ENCODE measurements around the gene CLK3. TPM values are rescaled to one million over a fixed set of nuclear protein-coding genes. Genes with fewer than 3 reads are reported as not detected.
A peak's percentile ranks its signal among the peaks of the same experiment; 100 is the strongest.
"Not testable (repeated sequence)": the region's sequence is repeated elsewhere in the genome, so short reads cannot be mapped to it uniquely, and the experiment has no call there.

Gene CLK3
- total RNA-seq, 1 donor from 2014 or later: 41.0 TPM

GRCh38 chr15:74621936-74622335 lies 6.3 kb downstream of the CLK3 start:
- no peak for ATAC-seq

DNA sequence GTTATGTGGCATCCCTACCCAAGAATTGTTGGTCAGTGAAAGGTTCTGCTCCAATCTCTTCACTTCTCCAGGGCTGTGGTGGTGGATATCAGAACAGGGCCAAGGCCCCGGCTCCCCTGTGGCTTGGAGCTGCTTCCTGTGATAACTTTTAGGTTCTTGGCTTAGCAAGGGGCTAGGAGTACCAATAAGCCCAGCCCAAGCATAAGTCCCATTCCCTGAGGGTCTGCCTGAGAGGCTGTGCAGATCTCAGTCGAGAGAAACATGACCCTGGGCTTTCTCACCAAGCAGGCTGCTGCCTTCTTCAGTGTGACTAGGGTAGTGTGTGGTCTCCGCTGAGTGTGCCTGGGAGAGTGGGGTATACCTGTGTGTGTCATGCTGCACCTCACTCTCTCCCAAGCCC lies 7.1 kb downstream of the CLK3 start:
- no peak for ATAC-seq

DNA sequence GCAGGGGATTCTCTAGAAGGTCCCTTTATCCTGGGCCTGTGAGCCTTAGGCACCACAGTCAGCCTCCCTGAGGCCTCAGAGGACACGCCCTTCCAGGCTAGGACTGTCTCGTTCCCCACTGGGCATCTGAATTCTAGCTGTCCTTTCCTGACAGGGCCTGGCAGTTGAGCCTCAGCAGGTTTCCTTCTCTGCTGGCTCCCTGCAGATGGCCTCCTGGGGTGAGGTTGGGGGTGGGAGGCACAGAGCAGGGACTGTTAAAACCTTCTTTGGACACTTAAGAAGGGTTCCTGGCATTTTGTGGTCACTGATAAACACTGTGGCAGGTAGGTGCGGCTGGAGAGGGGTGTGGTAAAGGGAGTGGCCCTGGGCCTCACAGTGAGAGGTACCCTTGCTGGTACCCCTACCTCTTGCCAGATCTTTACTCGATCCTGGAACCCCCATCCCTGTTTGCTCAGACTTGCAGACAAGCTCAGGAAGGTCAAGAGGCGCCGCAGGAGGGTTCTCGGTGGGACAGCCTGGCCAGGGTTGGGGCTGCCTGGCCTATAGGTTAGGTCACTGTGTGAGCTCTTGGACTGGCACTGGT lies 8.5 kb downstream of the CLK3 start:
- ATAC-seq: no peak

DNA sequence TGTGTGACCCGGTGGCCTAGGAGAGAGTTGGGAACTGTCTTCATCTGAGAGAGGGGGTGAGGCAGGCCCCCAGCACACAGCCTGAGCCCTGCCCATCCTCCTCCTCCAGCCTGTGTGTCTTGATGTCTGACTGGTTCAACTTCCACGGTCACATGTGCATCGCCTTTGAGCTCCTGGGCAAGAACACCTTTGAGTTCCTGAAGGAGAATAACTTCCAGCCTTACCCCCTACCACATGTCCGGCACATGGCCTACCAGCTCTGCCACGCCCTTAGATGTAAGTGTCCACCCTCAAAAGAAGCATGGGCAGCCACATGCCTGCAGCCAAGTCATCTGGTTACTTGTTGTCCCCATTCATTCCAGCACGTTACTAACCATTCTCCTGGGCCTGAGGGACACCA lies 10.1 kb downstream of the CLK3 start:
- no peak for ATAC-seq

DNA sequence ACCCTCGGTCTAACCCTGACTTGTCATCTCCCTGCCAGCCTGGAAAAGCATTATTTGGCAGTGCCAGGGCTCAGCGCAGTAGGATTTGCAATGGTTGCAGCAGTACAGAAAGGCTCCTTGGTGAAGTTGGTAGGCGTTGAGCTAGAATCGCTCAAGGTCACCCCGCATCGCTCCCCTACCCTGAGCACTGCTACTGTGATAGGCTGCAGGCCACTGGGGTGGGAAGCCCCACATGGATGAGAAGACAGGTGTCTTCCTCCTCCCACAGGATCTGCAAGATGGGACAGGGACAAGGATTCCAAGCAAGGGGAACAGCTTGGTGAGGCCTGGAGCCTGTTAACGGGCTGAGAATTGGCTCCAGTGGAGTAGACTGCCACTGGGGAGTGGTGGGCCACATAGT lies 10.7 kb downstream of the CLK3 start:
- no peak for ATAC-seq

- ATAC-seq: no peak
These were observed 11.4 kb downstream of the CLK3 start for GRCh38 chr15:74626752-74627692.

DNA sequence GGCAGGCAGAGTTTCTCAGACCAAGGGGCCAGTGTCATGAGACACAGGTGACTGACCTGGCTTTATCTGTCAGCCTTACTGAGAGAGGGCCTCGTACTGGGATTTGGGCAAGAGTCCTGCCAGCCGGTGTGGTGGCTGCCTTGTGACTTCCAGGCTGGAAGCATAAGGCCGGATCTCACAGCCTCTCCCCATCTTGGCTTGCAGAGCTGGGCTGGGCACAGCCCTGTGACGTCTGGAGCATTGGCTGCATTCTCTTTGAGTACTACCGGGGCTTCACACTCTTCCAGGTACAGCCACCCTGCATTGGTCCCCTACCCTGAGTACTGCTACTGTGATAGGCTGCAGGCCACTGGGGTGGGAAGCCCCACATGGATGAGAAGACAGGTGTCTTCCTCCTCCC lies 12.1 kb downstream of the CLK3 start:
- no peak for ATAC-seq

DNA sequence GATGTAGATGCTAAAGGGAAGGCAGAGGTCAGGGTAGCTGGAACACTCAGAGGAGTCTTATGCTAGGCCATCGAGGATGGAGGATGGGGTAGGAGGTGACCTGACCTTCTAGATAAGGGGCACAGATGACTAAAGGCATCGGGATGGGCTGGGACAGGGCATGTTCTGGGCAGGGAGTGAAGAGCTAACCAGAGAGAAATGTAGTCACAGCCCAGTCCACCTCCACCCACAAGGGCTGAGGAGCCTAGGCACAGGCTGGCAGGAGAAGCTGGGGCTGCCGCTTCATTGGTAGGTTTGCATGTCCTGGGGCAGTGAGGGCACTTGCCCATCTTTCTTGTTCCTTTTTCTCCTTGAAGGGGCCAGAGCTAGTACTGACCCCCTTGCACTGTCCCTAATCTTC lies 12.6 kb downstream of the CLK3 start:
- ATAC-seq: no peak

GRCh38 chr15:74628949-74629348 lies 13.3 kb downstream of the CLK3 start:
- no peak for ATAC-seq

- not testable (repeated sequence) for ATAC-seq
These were observed 14.1 kb downstream of the CLK3 start for GRCh38 chr15:74629696-74630095.

- no peak for ATAC-seq
These were observed 14.8 kb downstream of the CLK3 start for GRCh38 chr15:74630284-74631086.

- no peak for ATAC-seq
These were observed 15.4 kb downstream of the CLK3 start for GRCh38 chr15:74631087-74631385.

DNA sequence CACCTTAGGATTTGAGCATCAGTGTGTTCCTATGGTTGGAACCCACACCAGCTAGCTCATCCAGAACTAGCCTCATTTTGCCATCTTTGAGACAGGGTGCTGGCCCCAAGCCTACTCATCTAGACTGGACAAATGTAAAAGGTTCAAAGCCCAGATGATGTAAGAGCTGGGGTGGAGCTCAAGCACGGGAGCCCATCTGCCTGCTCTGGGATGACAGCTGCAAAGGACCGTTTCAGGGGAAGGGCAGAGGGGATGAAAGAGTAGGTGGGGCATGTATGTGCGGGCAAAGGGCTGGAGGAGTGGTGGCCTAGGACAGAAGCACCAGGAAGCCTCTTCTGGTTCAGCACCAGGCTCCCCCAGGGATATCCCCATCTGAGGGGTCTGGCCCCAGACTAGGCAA lies 15.8 kb downstream of the CLK3 start:
- no peak for ATAC-seq

DNA sequence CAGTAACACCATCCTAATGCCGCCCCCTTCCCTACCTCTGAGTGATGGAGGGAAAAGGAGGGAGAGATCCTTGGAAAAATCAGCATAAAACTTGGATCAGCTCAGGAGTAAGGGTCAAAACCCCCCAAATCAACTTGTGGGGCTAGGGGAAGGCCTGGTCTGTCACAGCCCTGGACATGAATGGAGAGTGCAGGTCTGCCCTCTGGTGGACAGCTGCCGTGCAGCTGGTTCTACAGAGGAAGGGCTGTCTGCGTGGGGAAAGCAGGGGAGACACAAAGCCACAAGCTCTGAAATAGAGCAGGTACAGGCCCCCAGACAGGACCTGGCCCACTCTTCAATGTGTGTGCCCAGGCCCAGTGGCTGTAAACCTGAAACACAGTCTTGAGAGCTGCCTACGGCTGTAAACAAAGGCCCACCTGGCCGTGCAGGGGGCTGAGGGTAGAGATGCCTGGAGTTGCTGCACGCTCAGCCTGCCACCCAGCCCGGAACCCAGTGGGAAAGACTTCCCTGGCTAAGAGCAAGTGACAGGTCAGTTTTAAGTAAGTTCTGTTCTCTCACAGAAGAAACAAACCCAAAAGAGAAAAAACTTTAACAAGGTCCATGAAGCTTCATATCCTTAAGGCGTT lies 16.4 kb downstream of the CLK3 start:
- ATAC-seq: peak; percentile 40

- ATAC-seq: no peak
These were observed 17.0 kb downstream of the CLK3 start for GRCh38 chr15:74632601-74633000.

DNA sequence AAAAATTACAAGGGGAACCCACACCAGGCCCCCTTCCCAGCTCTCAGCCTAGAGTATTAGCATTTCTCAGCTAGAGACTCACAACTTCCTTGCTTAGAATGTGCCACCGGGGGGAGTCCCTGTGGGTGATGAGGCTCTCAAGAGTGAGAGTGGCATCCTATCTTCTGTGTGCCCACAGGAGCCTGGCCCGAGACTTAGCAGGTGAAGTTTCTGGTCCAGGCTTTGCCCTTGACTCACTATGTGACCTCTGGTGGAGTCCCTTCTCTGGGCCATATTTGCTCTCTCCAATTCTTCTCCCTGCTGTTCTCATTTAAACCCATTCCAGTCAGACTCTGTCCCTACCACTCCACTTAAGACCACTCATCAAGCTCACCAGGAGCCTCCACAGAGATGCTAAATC lies 18.1 kb downstream of the CLK3 start:
- no peak for ATAC-seq

DNA sequence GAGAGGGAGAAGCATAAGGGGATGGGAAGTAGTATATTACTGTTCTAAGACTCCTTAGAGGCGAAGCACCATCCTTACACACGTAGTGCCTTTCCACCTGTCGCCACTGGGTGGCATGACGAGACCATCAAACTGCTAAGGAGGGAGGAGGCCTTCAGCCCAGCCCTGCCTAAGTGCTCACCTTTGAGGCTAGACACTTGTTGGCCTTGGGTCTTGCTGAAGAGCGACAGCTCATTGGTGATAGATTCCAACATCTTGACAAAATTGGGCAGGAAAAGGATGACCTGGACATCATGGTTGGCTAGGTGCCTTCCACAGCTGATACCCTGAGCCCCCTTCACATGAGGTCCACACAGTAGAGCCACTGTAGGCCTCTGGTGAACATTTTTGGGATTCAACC lies 19.6 kb downstream of the CLK3 start:
- ATAC-seq: peak; percentile 77

GRCh38 chr15:74636984-74637383 lies 21.3 kb downstream of the CLK3 start:
- ATAC-seq: no peak

- ATAC-seq: no peak
These were observed 25.5 kb downstream of the CLK3 start for GRCh38 chr15:74641151-74641550.

GRCh38 chr15:74642348-74642733 lies 26.7 kb downstream of the CLK3 start:
- peak; percentile 79 for ATAC-seq

GRCh38 chr15:74642734-74643664 lies 27.4 kb downstream of the CLK3 start:
- no peak for ATAC-seq

- ATAC-seq: no peak
These were observed 28.1 kb downstream of the CLK3 start for GRCh38 chr15:74643665-74644204.
